Measurements from ENCODE around the gene KRTAP10-10. TPM values are rescaled to one million over a fixed set of nuclear protein-coding genes. Genes with fewer than 3 reads are reported as not detected.

KRTAP10-10 gene
- total and polyA plus RNA-seq, 2 of the 8 experiments (the other 6 are each of a cell fraction or from before 2014, with no cell fraction given): not detected

GRCh38 chr21:44609193-44609592 is 28.0 kb upstream of the KRTAP10-10 start:
- no peak for FAIRE-seq
- H3K9ac ChIP-seq (replicated peaks in 1 of 4; ENCODE audit: extremely low read depth in 1 of 4, low read depth in 3 of 4, low read length in 3 of 4): no peak overlapping the region
- TF ChIP-seq SUZ12 (IDR thresholded peaks at IDR 0.05; ENCODE audit: low read length): no peak
- no peak for TF ChIP-seq HDAC2 (IDR thresholded peaks at IDR 0.05; ENCODE audit: borderline replicate concordance in 1 of 2, low read depth in 2 of 2, low read length in 2 of 2)
- no peak for TF ChIP-seq MAX (IDR thresholded peaks at IDR 0.05)
- no peak for TF ChIP-seq SRF (IDR thresholded peaks at IDR 0.05; ENCODE audit: low read depth, low read length)
- no peak for TF ChIP-seq CHD2 (IDR thresholded peaks at IDR 0.05; ENCODE audit: low read length)
- TF ChIP-seq NANOG (IDR thresholded peaks at IDR 0.05; ENCODE audit: insufficient read depth, low read depth, low read length, poor library complexity, severe bottlenecking): no peak
- TF ChIP-seq RNF2 (IDR thresholded peaks at IDR 0.05; ENCODE audit: borderline replicate concordance, low read depth, low read length, missing control alignments, poor library complexity, severe bottlenecking): no peak
- no peak for TF ChIP-seq ZNF274 (IDR thresholded peaks at IDR 0.05; ENCODE audit: borderline replicate concordance, extremely low read depth, low read length)
- no peak for TF ChIP-seq RAD21 (IDR thresholded peaks at IDR 0.05 in 1 of 2, conservative IDR thresholded peaks at IDR 0.05 in 1 of 2; ENCODE audit: low read depth in 2 of 2, low read length in 2 of 2)
- no peak for TF ChIP-seq USF2 (IDR thresholded peaks at IDR 0.05; ENCODE audit: low read length)
- TF ChIP-seq, protein P1, sequence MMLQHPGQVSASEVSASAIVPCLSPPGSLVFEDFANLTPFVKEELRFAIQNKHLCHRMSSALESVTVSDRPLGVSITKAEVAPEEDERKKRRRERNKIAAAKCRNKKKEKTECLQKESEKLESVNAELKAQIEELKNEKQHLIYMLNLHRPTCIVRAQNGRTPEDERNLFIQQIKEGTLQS (IDR thresholded peaks at IDR 0.05; ENCODE audit: insufficient read depth, low read depth, low read length): no peak

More at GRCh38 chr21:44609193-44609592, 28.0 kb upstream of the KRTAP10-10 start:
- Histone ChIP-seq H3K18ac (ENCODE audit: extremely low read depth, low read length) (no peak overlapping the region), H3K4me1 (replicated peaks in 1 of 4; ENCODE audit: control insufficient read depth in 3 of 4, insufficient read depth in 4 of 4, low read length in 3 of 4) (0 out of 7 replicates have a peak, but pooled peaks cover 0 to 2% (median 0%) of the 10 kb centered on the region in 4 experiments), H3K27ac (ENCODE audit: low read depth, low read length) (no peak overlapping the region), H3K9me3 (ENCODE audit: insufficient read depth in 2 of 2, low read depth in 1 of 2, low read length in 1 of 2) (peaks cover 22 to 24% of the 10 kb centered on the region in 2 experiments), H3K27me3 (replicated peaks in 1 of 4; ENCODE audit: control insufficient read depth in 3 of 4, extremely low read depth in 1 of 4, insufficient read depth in 3 of 4, low read length in 3 of 4) (no peaks in the 10 kb centered on the region), H3K14ac (ENCODE audit: insufficient read length) (no peak overlapping the region), H4K8ac (ENCODE audit: extremely low read depth, insufficient read depth, low read length) (no peak overlapping the region), H2BK15ac (ENCODE audit: low read length) (no peak overlapping the region), H2BK20ac (ENCODE audit: low read length) (no peak overlapping the region), H3K56ac (replicated peaks; ENCODE audit: insufficient read length, low read depth, low read length) (no peak overlapping the region), H2AK5ac (ENCODE audit: low read depth, low read length) (no peak overlapping the region), H4K91ac (replicated peaks; ENCODE audit: insufficient read length, low read length) (no peak overlapping the region), H3K23me2 (ENCODE audit: low read depth, low read length) (no peaks in the 10 kb centered on the region), H2BK5ac (ENCODE audit: low read depth, low read length) (no peak overlapping the region), H3K79me1 (ENCODE audit: low read depth, low read length) (no peaks in the 10 kb centered on the region), H3K23ac (ENCODE audit: insufficient read length) (no peak overlapping the region), H4K20me1 (replicated peaks in 1 of 2; ENCODE audit: control insufficient read depth in 1 of 2, insufficient read depth in 2 of 2, low read length in 2 of 2) (peaks cover 0 to 1% of the 10 kb centered on the region in 2 experiments), H3K36me3 (ENCODE audit: control insufficient read depth in 2 of 4, insufficient read depth in 4 of 4, low read length in 3 of 4) (no peaks in the 10 kb centered on the region; a peak in 1 of 8 replicates), H2AFZ (ENCODE audit: low read length) (no peak overlapping the region), H3K4ac (replicated peaks; ENCODE audit: insufficient read length, low read depth, low read length) (no peak overlapping the region), H4K5ac (ENCODE audit: insufficient read length, low read depth, low read length) (no peak overlapping the region), H2BK12ac (ENCODE audit: low read depth, low read length) (no peak overlapping the region), H3K4me3 (ENCODE audit: extremely low read depth in 1 of 4, insufficient read depth in 2 of 4, low read depth in 3 of 4, low read length in 4 of 4) (no peak overlapping the region), H2BK120ac (replicated peaks; ENCODE audit: low read depth, low read length) (no peak overlapping the region), H3K4me2 (ENCODE audit: insufficient read depth in 1 of 2, low read depth in 2 of 2, low read length in 2 of 2) (no peak overlapping the region), H3K79me2 (ENCODE audit: control insufficient read depth in 1 of 2, insufficient read depth in 2 of 2, low read length in 2 of 2) (no peaks in the 10 kb centered on the region)
- no peak for DNase-seq (ENCODE audit: low read depth in 1 of 2, low spot score in 2 of 2)
- ChIA-PET POLR2A (ENCODE audit: partially characterized antibody) (no interaction called here), CTCF (ENCODE audit: partially characterized antibody) (interaction anchor here (1.1 to 2.1 kb wide), 3 partner anchors 9 to 41 kb away, joined by 3 to 4 read pairs (median 3); no protein-coding TSS in a partner anchor)

All from H1 (cell line).